Measurements from ENCODE around the gene SCG2.
A peak's percentile ranks its signal among the peaks of the same experiment; 100 is the strongest.

SCG2 gene

GRCh38 chr2:223601932-223602666 is at the start of gene SCG2:
SCG2 (minus strand) TSS chr2:223602361; CDS start chr2:223599282, 3,079 bp downstream.
- DNase-seq: peak; percentile 11

GRCh38 chr2:223649554-223650533 is 47.7 kb upstream of the SCG2 start:
- no peak for DNase-seq

- no peak for DNase-seq
Measured at GRCh38 chr2:223648755-223649154, 46.6 kb upstream of the SCG2 start.

- no peak for DNase-seq
Measured at GRCh38 chr2:223647258-223647952, 45.2 kb upstream of the SCG2 start.

- no peak for DNase-seq
Measured at GRCh38 chr2:223644136-223644535, 42.0 kb upstream of the SCG2 start.

- DNase-seq: no peak
Measured at GRCh38 chr2:223643309-223643708, 41.1 kb upstream of the SCG2 start.

GRCh38 chr2:223642506-223642905 is 40.3 kb upstream of the SCG2 start:
- DNase-seq: no peak

GRCh38 chr2:223641082-223641481 is 38.9 kb upstream of the SCG2 start:
- no peak for DNase-seq

- DNase-seq: no peak
Measured at GRCh38 chr2:223635080-223635479, 32.9 kb upstream of the SCG2 start.

- no peak for DNase-seq
Measured at GRCh38 chr2:223634238-223634637, 32.1 kb upstream of the SCG2 start.

- DNase-seq: no peak
Measured at GRCh38 chr2:223633656-223634055, 31.5 kb upstream of the SCG2 start.

- no peak for DNase-seq
Measured at GRCh38 chr2:223632826-223633225, 30.7 kb upstream of the SCG2 start.

GRCh38 chr2:223626716-223627115 is 24.6 kb upstream of the SCG2 start:
- no peak for DNase-seq

GRCh38 chr2:223625652-223626051 is 23.5 kb upstream of the SCG2 start:
- no peak for DNase-seq

- DNase-seq: no peak
Measured at GRCh38 chr2:223621901-223622300, 19.7 kb upstream of the SCG2 start.

- no peak for DNase-seq
Measured at GRCh38 chr2:223619486-223620129, 17.4 kb upstream of the SCG2 start.

GRCh38 chr2:223618172-223619035 is 16.2 kb upstream of the SCG2 start:
- DNase-seq: no peak

- DNase-seq: no peak
Measured at GRCh38 chr2:223614534-223614933, 12.4 kb upstream of the SCG2 start.

GRCh38 chr2:223613017-223613950 is 11.1 kb upstream of the SCG2 start:
- DNase-seq: no peak

GRCh38 chr2:223612501-223612900 is 10.3 kb upstream of the SCG2 start:
- DNase-seq: no peak

- no peak for DNase-seq
Measured at GRCh38 chr2:223611061-223611460, 8.9 kb upstream of the SCG2 start.
